Ishikawa (cell line): ENCODE results near the gene ARL17A.
"Not testable (repeated sequence)": the region's sequence is repeated elsewhere in the genome, so short reads cannot be mapped to it uniquely, and the experiment has no call there.

ENCODE experiments used
- CREB1 ChIP-seq: IDR thresholded peaks from 2 replicates; pipeline ENCODE4 v1.6.1; 2012; ENCODE audit warnings: low read depth
- FOXM1 ChIP-seq: IDR thresholded peaks from 2 replicates; pipeline ENCODE4 v1.6.1; 2012; ENCODE audit warnings: low read depth, borderline replicate concordance
- TAF1 ChIP-seq: IDR thresholded peaks from 2 replicates; pipeline ENCODE4 v1.6.1; 2012; ENCODE audit warnings: low read depth, mild to moderate bottlenecking
- TEAD4 ChIP-seq: IDR thresholded peaks from 2 replicates; pipeline ENCODE4 v1.6.1; 2012
- YY1 ChIP-seq: IDR thresholded peaks from 2 replicates; pipeline ENCODE4 v1.6.1; 2012; ENCODE audit warnings: low read depth
- TF ChIP-seq, protein P1 (sequence below): IDR thresholded peaks from 2 replicates; pipeline ENCODE4 v1.6.1; 2012; ENCODE audit warnings: low read depth, mild to moderate bottlenecking

The ARL17A gene

DNA sequence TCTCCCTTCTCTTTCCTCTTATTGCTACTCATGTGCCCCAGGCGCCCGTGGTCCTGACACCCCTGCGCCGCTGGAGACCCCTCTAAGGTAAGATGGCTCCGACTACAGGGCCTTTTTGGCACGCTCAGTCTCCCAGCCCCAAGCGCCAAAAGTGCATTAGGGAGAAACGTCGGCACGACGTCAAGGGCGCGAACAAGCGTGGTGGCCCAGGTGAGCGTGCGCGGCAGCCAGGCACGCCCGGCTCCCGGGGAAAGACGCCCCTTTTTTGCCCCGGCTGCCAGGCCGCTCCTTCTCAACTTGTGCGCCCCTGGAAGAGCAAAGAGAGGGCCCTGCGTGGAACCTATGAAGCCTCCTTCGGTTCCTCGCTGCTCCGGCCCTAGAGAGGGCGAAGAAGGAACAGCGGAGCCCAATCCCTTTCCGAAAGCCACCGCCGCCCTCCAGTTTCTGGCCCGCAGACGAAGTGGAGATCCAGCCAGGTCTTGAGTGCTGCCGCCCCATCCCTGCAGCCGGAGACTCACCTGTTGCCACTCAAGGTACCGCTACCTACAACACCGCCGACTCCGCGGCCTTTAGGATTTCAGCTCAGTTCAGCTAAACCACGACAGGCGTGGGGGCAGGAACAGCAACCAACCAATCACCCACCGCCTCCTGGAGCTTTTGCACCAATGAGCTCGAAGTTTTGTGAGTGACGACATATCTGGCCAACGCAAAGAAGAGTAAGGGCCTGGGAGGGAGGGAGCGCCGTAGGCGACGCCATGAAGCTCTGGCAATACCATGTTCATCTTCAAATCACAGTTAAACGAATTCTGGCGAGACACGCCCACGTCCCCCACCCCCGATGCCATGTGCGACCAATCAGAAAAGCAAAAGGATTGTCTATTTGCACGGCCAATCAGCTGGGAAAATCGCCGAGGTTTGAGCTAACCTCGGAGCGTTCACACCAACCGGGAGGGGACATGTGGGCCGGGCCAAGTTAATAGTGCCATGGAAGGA, at the start of gene ARL17A:
Gene ARL17A (minus strand): TSS at position 609 of the 993 bp plus-strand sequence. CDS start 3,369 bp downstream, outside the sequence.
- TF ChIP-seq, protein P1, sequence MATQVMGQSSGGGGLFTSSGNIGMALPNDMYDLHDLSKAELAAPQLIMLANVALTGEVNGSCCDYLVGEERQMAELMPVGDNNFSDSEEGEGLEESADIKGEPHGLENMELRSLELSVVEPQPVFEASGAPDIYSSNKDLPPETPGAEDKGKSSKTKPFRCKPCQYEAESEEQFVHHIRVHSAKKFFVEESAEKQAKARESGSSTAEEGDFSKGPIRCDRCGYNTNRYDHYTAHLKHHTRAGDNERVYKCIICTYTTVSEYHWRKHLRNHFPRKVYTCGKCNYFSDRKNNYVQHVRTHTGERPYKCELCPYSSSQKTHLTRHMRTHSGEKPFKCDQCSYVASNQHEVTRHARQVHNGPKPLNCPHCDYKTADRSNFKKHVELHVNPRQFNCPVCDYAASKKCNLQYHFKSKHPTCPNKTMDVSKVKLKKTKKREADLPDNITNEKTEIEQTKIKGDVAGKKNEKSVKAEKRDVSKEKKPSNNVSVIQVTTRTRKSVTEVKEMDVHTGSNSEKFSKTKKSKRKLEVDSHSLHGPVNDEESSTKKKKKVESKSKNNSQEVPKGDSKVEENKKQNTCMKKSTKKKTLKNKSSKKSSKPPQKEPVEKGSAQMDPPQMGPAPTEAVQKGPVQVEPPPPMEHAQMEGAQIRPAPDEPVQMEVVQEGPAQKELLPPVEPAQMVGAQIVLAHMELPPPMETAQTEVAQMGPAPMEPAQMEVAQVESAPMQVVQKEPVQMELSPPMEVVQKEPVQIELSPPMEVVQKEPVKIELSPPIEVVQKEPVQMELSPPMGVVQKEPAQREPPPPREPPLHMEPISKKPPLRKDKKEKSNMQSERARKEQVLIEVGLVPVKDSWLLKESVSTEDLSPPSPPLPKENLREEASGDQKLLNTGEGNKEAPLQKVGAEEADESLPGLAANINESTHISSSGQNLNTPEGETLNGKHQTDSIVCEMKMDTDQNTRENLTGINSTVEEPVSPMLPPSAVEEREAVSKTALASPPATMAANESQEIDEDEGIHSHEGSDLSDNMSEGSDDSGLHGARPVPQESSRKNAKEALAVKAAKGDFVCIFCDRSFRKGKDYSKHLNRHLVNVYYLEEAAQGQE, result not testable (repeated sequence)
- not testable (repeated sequence) for TF ChIP-seq TEAD4, FOXM1

DNA sequence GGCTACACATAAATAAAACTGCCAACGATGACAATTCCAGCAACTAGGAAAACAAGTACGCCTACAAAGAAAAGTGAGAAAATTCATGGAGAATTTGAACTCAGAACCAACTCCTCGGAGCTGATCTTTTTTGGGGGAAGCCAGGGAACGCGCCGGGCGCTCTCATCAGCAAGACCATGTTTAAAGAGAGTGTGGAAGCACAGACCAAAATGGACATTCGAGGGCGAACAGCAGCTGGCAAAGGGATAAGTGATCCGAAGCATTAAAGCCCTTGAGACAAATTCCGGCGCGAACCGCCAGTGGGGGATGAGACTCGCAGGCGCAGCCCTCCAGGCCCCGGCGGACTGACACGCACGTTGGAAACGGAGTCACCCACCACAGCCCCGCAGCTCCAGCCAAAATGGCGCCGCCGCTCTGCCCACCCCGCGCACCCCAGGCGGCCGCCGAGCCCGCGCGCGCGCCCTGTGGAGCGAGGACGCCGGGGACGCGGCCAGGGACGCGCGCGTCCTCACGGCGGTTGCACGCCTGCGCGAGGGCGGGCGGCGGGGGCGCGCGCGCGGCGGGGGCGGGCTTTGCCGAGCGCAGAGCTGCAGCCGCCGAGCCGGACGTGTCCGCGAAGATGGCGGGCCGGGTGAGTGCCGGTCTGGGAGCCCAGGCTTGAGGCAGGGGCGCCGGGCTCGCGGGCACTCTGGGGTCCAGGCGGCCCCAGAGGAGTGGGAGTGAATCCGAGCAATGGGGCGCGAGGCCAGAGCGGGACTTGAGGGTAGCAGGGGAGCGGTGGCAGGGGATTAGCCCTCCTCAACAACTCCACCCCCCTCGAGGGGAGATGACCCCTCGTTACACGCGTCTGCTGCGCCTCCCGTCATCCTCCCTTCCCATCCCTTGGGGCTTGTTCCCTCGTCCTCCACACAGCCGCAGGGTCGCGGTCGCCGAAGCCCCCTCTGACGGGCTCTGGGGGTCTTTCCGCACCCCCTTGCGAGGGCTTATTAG, 11.0 kb upstream of the ARL17A start, which contains the start of gene NSF:
Gene NSF (plus strand): TSS at position 513 of the 990 bp plus-strand sequence. CDS start 107 bp downstream, at position 620.
- TF ChIP-seq CREB1, TAF1, YY1: not testable (repeated sequence)

DNA sequence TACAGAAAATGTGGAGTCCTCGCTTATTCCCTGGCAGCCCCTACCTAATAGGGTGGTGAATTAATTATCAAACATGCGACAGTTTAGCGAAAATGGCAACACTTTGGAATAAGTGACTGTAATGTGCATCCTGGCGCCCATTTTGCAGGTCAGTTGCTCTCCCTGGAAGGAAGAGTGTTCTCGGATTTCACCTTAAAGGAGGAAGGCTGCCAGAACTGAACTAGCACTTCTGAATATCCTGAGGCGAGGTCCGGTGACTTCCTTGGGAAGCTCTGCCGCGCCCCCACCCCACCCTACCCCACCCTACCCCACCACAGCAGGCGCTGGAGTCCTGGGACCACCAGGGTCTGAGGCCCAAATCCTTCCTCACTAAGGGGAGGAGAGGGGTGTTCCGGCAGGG, 67.3 kb downstream of the ARL17A start, which contains the start of gene LRRC37A2:
Gene LRRC37A2 (plus strand): TSS at position 301 of the 400 bp plus-strand sequence. CDS start 245 bp downstream, outside the sequence.
- TF ChIP-seq, protein P1, result not testable (repeated sequence)
- not testable (repeated sequence) for TF ChIP-seq TEAD4, TAF1
